CD4-positive, alpha-beta T cell treated with Interleukin-15 for 1 hour (primary cell): ENCODE results near the gene C4orf54.

ENCODE experiments used
- DNase-seq: peaks from one replicate; pipeline ENCODE4 v3.0.0-alpha.2; 2020

The C4orf54 gene

DNA sequence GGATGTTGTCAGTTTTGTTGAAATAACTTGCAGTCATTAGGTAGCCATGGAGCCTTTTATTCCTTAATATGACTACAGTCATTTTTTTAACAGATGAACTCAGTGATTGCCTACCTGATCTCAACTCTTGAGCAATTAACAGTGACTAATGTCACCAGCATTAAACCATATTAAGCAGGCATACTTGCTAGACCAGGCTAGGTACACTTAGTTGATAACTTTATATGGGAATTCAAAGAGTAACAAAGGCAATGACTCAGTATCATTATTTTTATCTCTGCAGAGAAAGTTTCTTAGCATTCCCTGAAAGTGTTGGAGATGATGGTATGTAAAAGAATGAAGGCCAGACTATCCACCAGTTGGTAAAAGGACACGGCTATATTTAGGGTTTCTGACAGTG is at the start of gene C4orf54:
Gene C4orf54, minus strand, starts transcription at position 31 of the 400 bp plus-strand sequence. CDS start 3,180 bp downstream, outside the sequence.
- DNase-seq: no peak

GRCh38 chr4:99705891-99706290 is 48.3 kb upstream of the C4orf54 start:
- DNase-seq: no peak

DNA sequence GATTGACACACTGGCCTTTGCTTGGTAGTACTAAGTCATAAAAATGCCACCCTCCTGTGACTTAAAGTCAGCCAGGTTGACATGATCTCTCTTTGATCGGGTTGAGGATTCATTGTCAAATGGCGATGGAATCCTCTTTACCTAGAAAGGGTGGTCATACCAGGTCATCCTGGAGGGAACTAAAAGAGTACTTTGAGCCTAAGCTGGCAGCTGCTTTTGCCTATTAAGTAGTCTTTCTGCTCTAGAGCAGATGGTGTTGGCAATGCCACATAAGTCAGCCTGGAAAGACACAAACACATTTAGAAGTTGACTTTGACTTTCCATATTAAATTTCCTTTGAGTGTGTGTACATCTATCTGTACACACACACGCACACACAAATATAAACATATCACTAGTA is 39.2 kb upstream of the C4orf54 start:
- no peak for DNase-seq

DNA sequence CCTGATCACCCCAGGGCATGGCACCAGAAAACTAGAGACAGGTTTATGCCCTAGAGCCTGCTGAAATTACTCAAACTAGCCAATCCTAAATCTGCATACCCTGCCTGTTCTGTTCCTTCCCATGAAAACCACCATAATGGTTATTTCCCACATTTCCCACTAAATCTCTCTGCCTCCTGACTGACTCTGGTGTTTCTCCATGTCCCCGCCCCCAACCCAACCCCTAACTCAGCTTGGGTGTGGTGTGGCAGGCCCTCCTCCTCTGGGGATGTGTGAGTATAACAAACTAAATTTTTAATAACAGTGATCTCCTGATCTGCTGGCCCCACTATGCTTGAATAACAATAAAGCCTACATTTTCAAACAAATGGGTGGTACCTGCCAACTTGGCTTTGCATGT is 35.5 kb upstream of the C4orf54 start:
- no peak for DNase-seq

- no peak for DNase-seq
These were observed 33.4 kb upstream of the C4orf54 start for GRCh38 chr4:99690990-99691389.

DNA sequence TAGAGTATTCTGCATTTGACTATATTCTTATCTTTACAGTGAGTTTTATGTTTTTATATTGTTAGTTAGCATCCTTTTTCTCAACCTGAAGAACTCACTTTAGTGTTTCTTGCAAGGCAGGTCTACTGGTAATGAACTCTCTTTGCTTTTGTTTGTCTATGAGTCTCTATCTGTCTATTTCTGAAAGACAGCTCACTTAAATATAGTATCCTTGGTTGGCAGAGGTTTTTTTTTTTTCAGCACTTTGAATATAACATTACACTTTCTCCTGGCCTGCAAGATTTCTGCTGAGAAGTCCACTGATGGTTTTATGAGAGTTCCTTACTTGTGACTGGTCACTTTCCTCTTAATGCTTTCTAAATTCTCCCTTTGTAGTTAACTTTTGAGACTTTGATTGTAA is 32.8 kb upstream of the C4orf54 start:
- no peak for DNase-seq

GRCh38 chr4:99687120-99687519 is 29.5 kb upstream of the C4orf54 start:
- no peak for DNase-seq

- no peak for DNase-seq
These were observed 27.6 kb upstream of the C4orf54 start for GRCh38 chr4:99685234-99685633.

- no peak for DNase-seq
These were observed 26.3 kb upstream of the C4orf54 start for GRCh38 chr4:99683895-99684294.

- no peak for DNase-seq
These were observed 22.3 kb upstream of the C4orf54 start for GRCh38 chr4:99679976-99680375.

DNA sequence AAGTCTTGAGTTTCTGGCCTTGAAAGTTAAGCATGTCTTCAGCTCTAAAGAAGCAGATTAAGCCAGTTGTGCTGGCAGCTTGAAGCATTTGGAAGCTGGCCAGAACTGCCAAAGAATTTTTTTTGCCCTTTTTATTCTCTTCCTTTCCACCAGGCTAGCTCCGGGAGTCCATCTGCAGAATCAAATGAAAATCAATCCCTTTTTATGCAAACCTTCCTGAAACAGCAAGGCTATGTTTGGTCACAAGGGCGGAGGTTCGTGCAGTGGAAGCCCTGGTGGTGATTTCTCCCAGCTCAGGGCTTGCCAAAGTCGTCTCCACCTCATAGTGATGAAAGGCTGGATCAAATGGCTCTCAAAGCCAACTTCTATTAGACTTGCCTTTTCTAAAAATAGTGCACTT is 21.6 kb upstream of the C4orf54 start:
- DNase-seq: no peak

DNA sequence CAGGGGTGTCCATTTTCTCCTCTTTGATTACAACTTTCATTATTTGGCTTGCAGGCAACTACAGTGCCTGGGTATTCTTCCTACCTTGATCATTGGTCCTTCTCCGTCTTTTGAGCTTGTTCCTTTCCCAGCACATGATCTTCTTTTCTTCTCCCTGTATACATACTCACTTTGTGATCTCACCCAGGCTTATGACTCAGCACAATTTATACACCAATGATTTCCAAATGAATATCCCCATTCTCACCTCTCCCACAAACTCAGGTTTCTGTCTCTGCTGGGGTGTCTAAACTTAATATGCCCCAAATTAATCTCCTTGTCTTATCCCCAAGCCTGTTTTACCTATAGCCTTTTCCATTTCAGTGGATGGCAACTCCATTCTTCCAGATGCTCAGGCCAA is 19.5 kb upstream of the C4orf54 start:
- DNase-seq: no peak

GRCh38 chr4:99670409-99671073 is 12.9 kb upstream of the C4orf54 start:
- DNase-seq: no peak

DNA sequence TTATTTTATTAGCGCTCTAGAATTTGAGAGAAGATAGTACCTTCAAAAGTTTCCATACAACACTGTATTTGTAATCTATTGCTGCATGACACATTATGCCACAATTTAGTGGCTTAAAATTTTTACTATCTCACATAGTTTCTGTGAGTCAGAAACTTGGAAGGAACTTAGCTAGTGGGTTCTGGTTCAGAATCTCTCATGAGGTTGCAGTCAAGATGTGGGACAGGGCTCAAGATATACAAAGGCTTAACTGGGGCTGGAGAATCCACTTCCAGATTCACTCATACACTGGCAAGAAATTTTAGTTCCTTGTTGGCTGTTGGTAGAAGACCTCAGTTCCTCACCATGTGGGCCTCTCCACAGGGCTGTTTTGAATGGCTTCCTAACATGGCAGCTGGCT is 11.5 kb upstream of the C4orf54 start:
- no peak for DNase-seq

- DNase-seq: no peak
These were observed 10.8 kb upstream of the C4orf54 start for GRCh38 chr4:99668472-99668871.

- DNase-seq: no peak
These were observed 8.4 kb upstream of the C4orf54 start for GRCh38 chr4:99665983-99666382.

- no peak for DNase-seq
These were observed 7.1 kb upstream of the C4orf54 start for GRCh38 chr4:99664716-99665115.

DNA sequence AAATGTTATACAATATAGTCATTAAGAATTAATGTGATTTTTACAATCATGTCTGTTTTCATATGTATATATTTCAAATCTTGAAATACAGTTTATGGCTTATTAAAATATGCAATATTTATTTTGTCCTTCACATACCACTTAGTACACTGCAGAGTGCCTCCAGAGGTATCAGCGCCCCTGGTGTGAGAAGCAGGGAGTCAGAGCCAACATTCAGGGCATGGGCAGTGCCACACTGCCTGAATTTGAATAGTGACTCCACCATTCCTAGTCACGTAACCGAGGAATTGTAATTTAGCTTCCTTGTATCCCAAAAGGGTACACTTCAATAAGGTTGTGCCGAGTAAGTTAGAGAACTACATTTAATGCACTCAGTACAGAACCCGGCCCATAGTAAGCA is 4.3 kb upstream of the C4orf54 start:
- no peak for DNase-seq

DNA sequence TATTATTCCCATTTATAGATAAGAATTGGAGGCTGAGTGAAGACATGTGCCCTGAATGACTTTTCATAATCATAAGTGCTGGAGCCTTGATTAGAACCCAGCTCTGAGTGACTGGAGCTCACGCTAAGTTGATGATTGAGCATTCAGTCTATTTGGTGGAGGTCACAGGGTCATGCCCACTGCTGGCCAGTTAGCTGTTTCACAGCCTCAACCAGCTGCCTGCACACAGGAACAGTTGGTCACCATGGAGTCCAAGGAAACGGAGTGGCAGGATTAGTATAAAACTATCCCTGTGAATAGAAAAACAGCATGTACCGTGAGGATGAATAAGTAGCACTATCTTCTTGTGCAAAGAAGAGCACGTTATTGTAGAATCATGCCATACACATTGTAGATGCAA is 1.0 kb upstream of the C4orf54 start:
- DNase-seq: no peak

- DNase-seq: no peak
These were observed 2.1 kb downstream of the C4orf54 start for GRCh38 chr4:99655308-99656081.

DNA sequence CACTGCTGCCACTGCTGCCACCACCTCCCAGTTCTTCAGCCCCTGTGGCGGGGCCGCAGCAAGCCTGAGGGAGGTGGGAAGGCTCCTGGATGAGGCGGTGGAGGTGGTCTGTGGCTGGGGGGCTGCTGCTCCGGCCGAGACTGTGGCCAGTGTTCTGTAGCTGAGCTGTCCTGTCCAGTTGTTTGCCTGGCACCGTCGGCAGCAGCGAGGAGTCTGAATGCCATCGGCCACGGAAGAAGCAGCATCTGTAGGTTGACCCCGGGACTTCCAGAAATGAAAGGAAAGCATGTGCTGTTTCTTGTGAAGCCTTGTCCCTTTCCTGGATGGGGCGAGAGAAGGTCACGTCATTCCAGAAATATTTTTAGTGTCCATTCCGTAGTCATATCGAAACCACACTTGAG is 3.3 kb downstream of the C4orf54 start:
- DNase-seq: no peak

DNA sequence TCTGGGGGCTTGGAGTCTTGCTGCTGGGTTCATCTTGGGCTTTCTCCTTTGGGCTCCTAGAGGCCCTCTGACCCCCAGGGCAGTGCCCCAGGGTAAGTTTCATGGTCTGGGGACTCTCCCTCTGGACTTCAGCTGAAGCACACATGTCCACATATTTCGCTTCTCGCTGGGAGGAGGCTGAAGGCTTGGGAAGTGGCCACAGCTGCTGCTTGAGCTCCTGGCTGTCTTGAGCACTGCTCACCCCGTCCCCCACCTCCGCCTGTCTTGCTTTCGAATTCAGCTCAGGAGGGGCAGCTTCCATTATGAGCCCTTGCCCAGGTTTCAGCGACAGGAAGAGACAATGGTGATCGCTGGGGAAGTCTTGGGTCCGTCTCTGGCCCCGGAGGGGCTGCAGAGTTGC is 3.7 kb downstream of the C4orf54 start:
- no peak for DNase-seq

DNA sequence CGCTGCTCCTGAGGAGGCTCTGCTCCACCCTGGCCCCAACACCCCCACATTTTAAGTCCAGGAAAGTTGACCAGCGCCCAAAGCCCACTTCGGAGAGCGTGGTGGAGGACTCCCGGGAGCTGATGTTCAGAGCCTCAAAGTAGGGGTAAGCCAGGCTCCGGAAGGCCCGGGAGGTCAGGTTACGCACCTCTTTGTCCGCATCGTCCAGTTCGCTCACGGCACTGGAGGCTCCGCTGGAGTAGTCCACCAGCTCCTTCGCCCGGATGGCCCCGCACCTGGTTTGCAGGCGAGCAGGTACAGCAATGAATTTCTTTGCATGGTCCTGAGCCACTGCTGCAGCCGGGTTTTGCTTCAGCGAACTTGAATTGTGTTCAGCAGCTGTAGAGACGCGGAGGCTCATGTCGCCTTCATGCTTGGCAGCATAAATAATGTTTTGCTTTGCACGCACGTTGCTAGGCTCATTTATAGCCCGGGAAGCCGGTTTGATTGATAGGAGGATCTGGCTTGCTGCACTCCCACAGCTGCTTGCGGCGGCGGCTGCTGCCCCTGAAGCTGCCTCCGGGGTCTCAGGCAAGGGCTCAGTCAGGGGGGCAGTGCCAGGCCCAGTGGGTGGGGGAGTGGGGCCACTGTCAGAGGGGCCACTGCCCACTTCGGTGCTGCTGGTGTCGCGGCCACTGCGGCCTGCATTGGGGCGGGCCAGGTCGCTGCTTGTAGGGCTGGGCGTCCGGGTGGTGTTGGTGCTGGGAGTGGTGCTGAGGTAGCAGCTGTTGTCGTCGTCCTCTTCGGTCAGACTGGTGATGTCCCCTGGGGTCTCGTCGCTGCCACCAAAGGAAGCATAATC is 4.8 kb downstream of the C4orf54 start:
- DNase-seq: no peak
